ENCODE results near the gene GPR55. TPM values are rescaled to one million over a fixed set of nuclear protein-coding genes. Genes with fewer than 3 reads are reported as not detected.

Gene GPR55
- total and polyA plus RNA-seq, 2 donors (not counting 3 experiments of a cell fraction or from before 2014, with no cell fraction given), result not detected

- Histone ChIP-seq H3K27me3 (ENCODE audit: control insufficient read depth in 2 of 2, insufficient read depth in 2 of 2, low read length in 2 of 2) (no peaks in the 10 kb centered on the region), H3K9ac (replicated peaks; ENCODE audit: extremely low read depth, insufficient read depth, low read length) (no peak overlapping the region), H3K36me3 (ENCODE audit: control insufficient read depth in 2 of 2, extremely low read depth in 1 of 2, insufficient read depth in 2 of 2, low read length in 2 of 2) (no peaks in the 10 kb centered on the region), H3K4me3 (replicated peaks in 1 of 3; ENCODE audit: insufficient read depth in 1 of 3, low read depth in 1 of 3, low read length in 3 of 3) (no peak overlapping the region), H3K9me1 (replicated peaks; ENCODE audit: control insufficient read depth, extremely low read depth, insufficient read depth, low read length) (no peaks in the 10 kb centered on the region), H3K79me2 (ENCODE audit: control insufficient read depth, insufficient read depth, low read length) (no peaks in the 10 kb centered on the region), H3K27ac (ENCODE audit: insufficient read depth, low read depth, low read length) (no peak overlapping the region), H3K9me3 (replicated peaks; ENCODE audit: control insufficient read depth, insufficient read depth, low read length) (no peaks in the 10 kb centered on the region), H3K4me1 (ENCODE audit: control insufficient read depth, extremely low read depth, insufficient read depth, low read length) (no peaks in the 10 kb centered on the region), H3K4me2 (ENCODE audit: insufficient read depth, low read length) (no peak overlapping the region), H2AFZ (ENCODE audit: low read depth, low read length) (no peak overlapping the region), H4K20me1 (replicated peaks; ENCODE audit: control insufficient read depth, extremely low read depth, insufficient read depth, low read length) (no peaks in the 10 kb centered on the region)
- POLR2A ChIA-PET, result no interaction called here
- CTCF ChIA-PET, result no interaction called here
- BruUV-seq (replicated peaks), result no TSS peak
- intact Hi-C loops (cut with micrococcal nuclease) (no loop called here), dilution Hi-C loops (cut with MboI; ENCODE audit: extremely low pct_ligation_motif_present, low sequenced_read_pairs) (no loop called here)
- FAIRE-seq (no peak), DNase-seq (ENCODE audit: low read depth, low spot score) (no peak)
- TF ChIP-seq MAX (IDR thresholded peaks at IDR 0.05; ENCODE audit: insufficient read depth, insufficient read length) (no peak), MYC (IDR thresholded peaks at IDR 0.05; ENCODE audit: low read depth, low read length) (no peak), EZH2 (IDR thresholded peaks at IDR 0.05; ENCODE audit: borderline replicate concordance, low read depth, low read length, severe bottlenecking) (no peak), POLR2AphosphoS5 (IDR thresholded peaks at IDR 0.05; ENCODE audit: insufficient read depth, low read depth, low read length) (no peak), JUN (IDR thresholded peaks at IDR 0.05; ENCODE audit: borderline replicate concordance, insufficient read depth, insufficient read length, low read depth) (no peak), GATA2 (IDR thresholded peaks at IDR 0.05; ENCODE audit: insufficient read depth, insufficient read length, low read depth, low read length) (no peak), FOS (IDR thresholded peaks at IDR 0.05; ENCODE audit: borderline replicate concordance, insufficient read depth, low read length) (no peak), CTCF (IDR thresholded peaks at IDR 0.05; ENCODE audit: extremely low read depth in 1 of 2, insufficient read depth in 1 of 2, low read depth in 1 of 2, low read length in 2 of 2) (no peak), POLR2A (IDR thresholded peaks at IDR 0.05; ENCODE audit: low read depth, low read length) (no peak)
These were observed 6.7 kb upstream of the GPR55 start for GRCh38 chr2:230931556-230932231.

All from endothelial cell of umbilical vein (primary cell).